B cell (primary cell): Measurements from ENCODE around the gene CRY1. TPM values are rescaled to one million over a fixed set of nuclear protein-coding genes. Genes with fewer than 3 reads are reported as not detected.

Source experiments
- ATAC-seq: fragments of 200-7000 bp; cut with Tn5 transposase; one replicate; pipeline ENCODE4 v1.10.0; 2021; ENCODE audit warnings: low read depth, mild to moderate bottlenecking, moderate number of reproducible peaks, moderate library complexity
- CTCF ChIA-PET: fragments of 350-600 bp; sonication (Branson Sonifier 250); formaldehyde crosslinking; loops from one replicate; lab custom pipeline; 2021; ENCODE audit warnings: antibody characterized with exemption, inconsistent platforms; lab: Charles Lee
- POLR2A ChIA-PET: fragments of 350-600 bp; sonication (Branson Sonifier 250); formaldehyde crosslinking; loops from one replicate; lab custom pipeline; 2021; ENCODE audit warnings: antibody characterized with exemption; lab: Charles Lee
- DNase-seq: peaks from one replicate; pipeline ENCODE4 v3.0.0; 2013
- H2AFZ ChIP-seq: 2 replicates; pipeline ENCODE4 v1.6.1; 2012; ENCODE audit warnings: mild to moderate bottlenecking, low read depth, low read length; ENCODE audit not compliant: insufficient read depth, poor library complexity, severe bottlenecking
- H3K27ac ChIP-seq, 2 donors: 1 replicate in 1 of 2; 2 replicates in 1 of 2; pipeline ENCODE4 v1.5.1; 2012 to 2013; ENCODE audit warnings: low read length in 2 of 2, mild to moderate bottlenecking in 2 of 2, moderate library complexity in 1 of 2
- H3K27me3 ChIP-seq, 4 experiments: fragments of 200-600 bp in 1 of 4; sonication (generic) in 1 of 4; replicated peaks in 1 of 4; 1 replicate in 2 of 4; 2 replicates in 2 of 4; pipeline versions ENCODE4 v1.6.1 to v1.7.0; 2013 to 2016; ENCODE audit warnings: low read length in 3 of 4, mild to moderate bottlenecking in 2 of 4, mixed read lengths in 1 of 4, moderate library complexity in 1 of 4; ENCODE audit not compliant: insufficient read depth in 4 of 4, control insufficient read depth in 3 of 4; ENCODE audit errors: control extremely low read depth in 1 of 4
- H3K36me3 ChIP-seq, 2 experiments: replicated peaks in 1 of 2; 1 replicate in 1 of 2; 2 replicates in 1 of 2; pipeline versions ENCODE4 v1.6.1 to v1.7.1; 2013; ENCODE audit warnings: low read length in 1 of 2; ENCODE audit not compliant: insufficient read depth in 2 of 2, control insufficient read depth in 1 of 2; ENCODE audit errors: control extremely low read depth in 1 of 2, extremely low read depth in 1 of 2
- H3K4me1 ChIP-seq, 2 donors: fragments of 200-600 bp in 1 of 2; sonication (generic) in 1 of 2; 1 replicate in 1 of 2; 2 replicates in 1 of 2; pipeline versions ENCODE4 v1.5.1 to v1.6.1; 2013 to 2017; ENCODE audit warnings: low read length in 2 of 2; ENCODE audit not compliant: control insufficient read depth in 2 of 2, insufficient read depth in 2 of 2
- H3K4me2 ChIP-seq: replicated peaks from 2 replicates; pipeline ENCODE3; 2012; ENCODE audit warnings: mild to moderate bottlenecking, low read depth, low read length; ENCODE audit not compliant: poor library complexity, severe bottlenecking
- H3K4me3 ChIP-seq, 5 experiments: fragments of 200-600 bp in 1 of 5; sonication (generic) in 1 of 5; 1 replicate in 3 of 5; 2 replicates in 2 of 5; pipeline versions ENCODE4 v1.5.1 to v1.7.0; 2011 to 2016; ENCODE audit warnings: low read length in 4 of 5, mild to moderate bottlenecking in 4 of 5, low read depth in 2 of 5, control low read depth in 1 of 5, moderate library complexity in 1 of 5; ENCODE audit not compliant: insufficient read depth in 1 of 5; ENCODE audit errors: control extremely low read depth in 1 of 5, extremely low read depth in 1 of 5
- H3K79me2 ChIP-seq: fragments of 200-600 bp; sonication (generic); one replicate; pipeline ENCODE4 v1.6.0; 2016; ENCODE audit warnings: low read length; ENCODE audit not compliant: control insufficient read depth, insufficient read depth
- H3K9ac ChIP-seq: fragments of 200-600 bp; sonication (generic); 2 replicates; pipeline ENCODE4 v1.6.1; 2017; ENCODE audit warnings: mild to moderate bottlenecking, low read length, moderate library complexity
- H3K9me3 ChIP-seq, 3 donors: one replicate each; pipeline versions ENCODE4 v1.6.1 to v1.7.1; 2013; ENCODE audit warnings: low read length in 2 of 3; ENCODE audit not compliant: control insufficient read depth in 2 of 3, insufficient read depth in 1 of 3; ENCODE audit errors: control extremely low read depth in 1 of 3
- H4K20me1 ChIP-seq: 2 replicates; pipeline ENCODE4 v1.6.0; 2012; ENCODE audit warnings: mild to moderate bottlenecking, low read length; ENCODE audit not compliant: insufficient read depth, control insufficient read depth, poor library complexity, severe bottlenecking
- H3K27ac Mint-ChIP-seq: one replicate; pipeline ENCODE4 v1.8.0; 2021; ENCODE audit warnings: mixed read lengths
- H3K27me3 Mint-ChIP-seq: one replicate; pipeline ENCODE4 v1.8.0; 2021; ENCODE audit warnings: mixed read lengths
- H3K4me1 Mint-ChIP-seq: one replicate; pipeline ENCODE4 v1.8.0; 2021; ENCODE audit warnings: mixed read lengths
- H3K4me3 Mint-ChIP-seq: one replicate; pipeline ENCODE4 v1.8.0; 2021; ENCODE audit warnings: mixed read lengths
- H3K9me3 Mint-ChIP-seq: one replicate; pipeline ENCODE4 v1.8.0; 2022; ENCODE audit warnings: mixed read lengths; ENCODE audit not compliant: insufficient read depth
- CTCF ChIP-seq: fragments of 200-600 bp; IDR thresholded peaks from one replicate; pipeline ENCODE4 v1.8.0; 2022; ENCODE audit warnings: antibody characterized with exemption, mild to moderate bottlenecking
- EZH2 ChIP-seq: IDR thresholded peaks from 2 replicates; pipeline ENCODE4 v1.6.1; 2012; ENCODE audit warnings: borderline replicate concordance, low read depth, mild to moderate bottlenecking, moderate library complexity, low read length; ENCODE audit not compliant: insufficient read depth, poor library complexity, severe bottlenecking
- WGBS: methylation state at CpG from one replicate; pipeline ENCODE4 v1.1.5; 2013; ENCODE audit warnings: missing lambda C conversion rate; ENCODE audit not compliant: insufficient coverage; 5-methylcytosine and 5-hydroxymethylcytosine counted together
- intact Hi-C: fragments of 100-400 bp; cut with micrococcal nuclease; formaldehyde crosslinking; loops from one replicate; pipeline ENCODE4 v1.10.0; 2022
- polyA plus RNA-seq: library from polyadenylated mRNA; depleted of rRNA; stranded (reverse); fragments of >200 nt; gene quantifications from 2 replicates; pipeline ENCODE4 v1.2.3, GENCODE V29; 2012
- total RNA-seq, 2 donors: library from RNA; stranded (reverse); fragments of 120-200 nt in 1 of 2; gene quantifications; 1 replicate in 1 of 2; 2 replicates in 1 of 2; pipeline versions ENCODE4 v1.2.3 to v1.2.4, GENCODE V29; 2013 to 2022

CRY1 gene
- total and polyA plus RNA-seq, 2 donors (not counting 1 experiment from before 2014, with no cell fraction given): 2.4 to 8.8 TPM

DNA sequence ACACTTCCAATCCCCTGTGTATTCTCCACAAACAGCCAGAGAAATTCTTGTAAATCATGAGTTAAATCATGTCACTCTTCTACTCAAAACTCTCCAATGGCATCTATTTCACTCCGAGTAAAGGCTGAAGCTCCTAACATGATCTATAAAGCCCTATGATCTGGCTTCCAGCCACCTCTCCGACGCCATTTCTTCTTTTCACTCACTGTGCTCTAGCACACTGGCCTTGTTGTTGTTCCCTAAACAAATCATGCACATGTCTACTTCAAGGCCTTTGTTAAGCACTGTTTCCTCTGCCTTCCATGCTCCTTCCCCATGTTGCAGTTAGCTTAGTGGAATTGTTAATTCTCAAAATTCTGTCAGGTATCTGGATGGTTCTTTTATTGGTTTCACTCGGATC lies 76.3 kb downstream of the CRY1 start:
- Histone ChIP-seq H3K27ac (no peak overlapping the region), H4K20me1 (no peaks in the 10 kb centered on the region), H3K4me3 (no peak overlapping the region), H3K27me3 (no peaks in the 10 kb centered on the region), H3K79me2 (no peaks in the 10 kb centered on the region), H3K9ac (no peak overlapping the region), H3K9me3 (no peaks in the 10 kb centered on the region), H3K4me1 (no peaks in the 10 kb centered on the region), H3K36me3 (no peaks in the 10 kb centered on the region), H2AFZ (no peak overlapping the region), H3K4me2 (no peak overlapping the region)
- Mint-ChIP-seq H3K4me3 (no peak overlapping the region), H3K27ac (no peak overlapping the region), H3K4me1 (no peaks in the 10 kb centered on the region), H3K27me3 (no peaks in the 10 kb centered on the region), H3K9me3 (no peaks in the 10 kb centered on the region)
- ATAC-seq: no peak
- ChIA-PET POLR2A (no interaction called here), CTCF (no interaction called here)
- no peak for TF ChIP-seq EZH2
- no peak for TF ChIP-seq CTCF
- intact Hi-C loops: no loop called here
- DNase-seq: no peak
- 95% methylated on average over 3 of the region's 4 CpGs for WGBS

- intact Hi-C loops: no loop called here
- 100% methylated on average over 2 of the region's 3 CpGs for WGBS
- no peak for ATAC-seq
These were observed 79.3 kb downstream of the CRY1 start for GRCh38 chr12:107014055-107014454.

More at GRCh38 chr12:107014055-107014454, 79.3 kb downstream of the CRY1 start:
- no peak overlapping the region for H3K4me3 ChIP-seq
- TF ChIP-seq CTCF: no peak
- no peak for TF ChIP-seq EZH2
- Mint-ChIP-seq H3K9me3 (no peaks in the 10 kb centered on the region), H3K27ac (no peak overlapping the region), H3K27me3 (no peaks in the 10 kb centered on the region), H3K4me3 (no peak overlapping the region), H3K4me1 (no peaks in the 10 kb centered on the region)
- H3K9ac ChIP-seq: no peak overlapping the region
- H3K36me3 ChIP-seq: no peaks in the 10 kb centered on the region
- DNase-seq: peak; percentile 11
- no peaks in the 10 kb centered on the region for H4K20me1 ChIP-seq
- no peaks in the 10 kb centered on the region for H3K4me1 ChIP-seq
- H3K27me3 ChIP-seq: no peaks in the 10 kb centered on the region
- H3K9me3 ChIP-seq: no peaks in the 10 kb centered on the region
- ChIA-PET POLR2A (no interaction called here), CTCF (no interaction called here)
- no peaks in the 10 kb centered on the region for H3K79me2 ChIP-seq
- no peak overlapping the region for H3K4me2 ChIP-seq
- no peak overlapping the region for H2AFZ ChIP-seq
- H3K27ac ChIP-seq: no peak overlapping the region
